COR-L47 (cell line): ENCODE measurements around the gene FITM1.
A peak's percentile ranks its signal among the peaks of the same experiment; 100 is the strongest.

Source experiments
- DNase-seq: peaks from one replicate; lab custom pipeline; 2025; lab: John Stamatoyannopoulos, UW

Gene FITM1

GRCh38 chr14:24119691-24120090, 10.8 kb upstream of the FITM1 start:
- no peak for DNase-seq

GRCh38 chr14:24121210-24121609, 9.2 kb upstream of the FITM1 start:
- no peak for DNase-seq

- no peak for DNase-seq
These were observed 8.0 kb upstream of the FITM1 start for GRCh38 chr14:24122416-24122815.

- no peak for DNase-seq
These were observed 7.6 kb upstream of the FITM1 start for GRCh38 chr14:24122898-24123297.

GRCh38 chr14:24123424-24124417, 6.7 kb upstream of the FITM1 start:
- no peak for DNase-seq

- DNase-seq, result no peak
These were observed 3.5 kb upstream of the FITM1 start for GRCh38 chr14:24126939-24127338.

GRCh38 chr14:24127673-24128072, 2.8 kb upstream of the FITM1 start:
- no peak for DNase-seq

GRCh38 chr14:24129410-24129998, 955 bp upstream of the FITM1 start:
- no peak for DNase-seq

- no peak for DNase-seq
These were observed 474 bp downstream of the FITM1 start for GRCh38 chr14:24130717-24131548.

- no peak for DNase-seq
These were observed 1.1 kb downstream of the FITM1 start for GRCh38 chr14:24131549-24131966.

GRCh38 chr14:24132061-24132685, 1.7 kb downstream of the FITM1 start:
- peak; percentile 85 for DNase-seq

GRCh38 chr14:24132976-24133375, 2.5 kb downstream of the FITM1 start:
- DNase-seq, result no peak

- no peak for DNase-seq
These were observed 3.3 kb downstream of the FITM1 start for GRCh38 chr14:24133735-24134134.

- no peak for DNase-seq
These were observed 5.0 kb downstream of the FITM1 start for GRCh38 chr14:24135584-24135833.

GRCh38 chr14:24135834-24136683, 5.6 kb downstream of the FITM1 start, which contains the start of gene PSME1:
TSS of gene PSME1 (plus strand) at chr14:24136194. CDS start at chr14:24136263, 69 bp downstream.
- DNase-seq, result peak; percentile 95

- DNase-seq, result no peak
These were observed 6.4 kb downstream of the FITM1 start for GRCh38 chr14:24136684-24137528.

GRCh38 chr14:24137529-24138395, 7.3 kb downstream of the FITM1 start:
- DNase-seq, result no peak

GRCh38 chr14:24138396-24139271, 8.2 kb downstream of the FITM1 start:
- no peak for DNase-seq
